Transverse colon (tissue), 4 donors: ENCODE data around the gene ARHGEF16. TPM values are rescaled to one million over a fixed set of nuclear protein-coding genes. Genes with fewer than 3 reads are reported as not detected.

Experiments
- DNase-seq: peaks from one replicate; pipeline ENCODE4 v3.0.0-alpha.2; 2019
- H3K27ac ChIP-seq, 4 donors: fragments of 200-600 bp; sonication (generic); 2 replicates each; pipeline ENCODE4 v1.5.1; 2016 to 2018; ENCODE audit warnings: inconsistent platforms in 4 of 4
- H3K27me3 ChIP-seq: fragments of 200-600 bp; sonication (generic); 2 replicates; pipeline ENCODE4 v1.5.1; 2017; ENCODE audit warnings: inconsistent platforms
- H3K36me3 ChIP-seq, 4 donors: fragments of 200-600 bp; sonication (generic); 2 replicates each; pipeline ENCODE4 v1.5.1; 2017 to 2019; ENCODE audit warnings: inconsistent platforms in 4 of 4
- H3K4me1 ChIP-seq, 4 donors: fragments of 200-600 bp; sonication (generic); 2 replicates each; pipeline ENCODE4 v1.5.1; 2017 to 2020; ENCODE audit warnings: inconsistent platforms in 4 of 4
- H3K4me3 ChIP-seq, 4 donors: fragments of 200-600 bp; sonication (generic); 1 replicate in 1 of 4; 2 replicates in 3 of 4; pipeline versions ENCODE4 v1.5.1 to v1.6.1; 2017 to 2019; ENCODE audit warnings: inconsistent platforms in 4 of 4
- H3K9me3 ChIP-seq, 2 donors: fragments of 200-600 bp; sonication (generic); 2 replicates each; pipeline ENCODE4 v1.5.1; 2017 to 2019; ENCODE audit warnings: inconsistent platforms in 2 of 2
- EP300 ChIP-seq: sonication (generic); formaldehyde crosslinking; IDR thresholded peaks from one replicate; pipeline ENCODE4 v1.6.1; 2017; ENCODE audit warnings: antibody characterized with exemption, low read depth
- POLR2A ChIP-seq: fragments of 450-650 bp; IDR thresholded peaks from one replicate; pipeline ENCODE4 v1.6.1; 2016; ENCODE audit warnings: antibody characterized with exemption, mild to moderate bottlenecking, moderate library complexity
- POLR2AphosphoS5 ChIP-seq, 3 donors: sonication (generic); formaldehyde crosslinking; IDR thresholded peaks; one replicate each; pipeline ENCODE4 v1.6.1; 2016; ENCODE audit warnings: antibody characterized with exemption in 3 of 3
- WGBS, 2 donors: methylation state at CpG; one replicate each; pipeline ENCODE4 v1.1.5; 2018; ENCODE audit warnings: low coverage in 1 of 2; 5-methylcytosine and 5-hydroxymethylcytosine counted together
- in situ Hi-C, 4 donors: fragments of 200-750 bp; cut with MboI; loops; one replicate each; pipeline versions ENCODE4 v1.15.0 to v1.15.1; 2017; ENCODE audit warnings: low sequenced_read_pairs in 3 of 4, low pct_ligation_motif_present in 1 of 4, low pct_unique_long_range_greater_than_20kb in 1 of 4
- intact Hi-C: fragments of 100-400 bp; cut with DNase I; formaldehyde crosslinking; loops from one replicate; pipeline ENCODE4 v1.15.1; 2023; ENCODE audit warnings: low total_unique reads
- total RNA-seq, 4 donors: library from RNA; depleted of rRNA; stranded (reverse); fragments of >200 nt; gene quantifications; one replicate each; pipeline ENCODE4 v1.1.0, GENCODE V29; 2016
- TF ChIP-seq, protein P1 (sequence below), 5 experiments: fragments of 200-600 bp in 3 of 5; fragments of 450-650 bp in 2 of 5; sonication (generic) in 3 of 5; IDR thresholded peaks; 1 replicate in 2 of 5; 2 replicates in 3 of 5; pipeline ENCODE4 v1.5.1; 2016 to 2017; ENCODE audit warnings: antibody characterized with exemption in 5 of 5, inconsistent platforms in 3 of 5, mild to moderate bottlenecking in 2 of 5, moderate library complexity in 1 of 5

Gene ARHGEF16
- total RNA-seq, 4 donors from 2014 or later = 104 to 240 (median 145) TPM

DNA sequence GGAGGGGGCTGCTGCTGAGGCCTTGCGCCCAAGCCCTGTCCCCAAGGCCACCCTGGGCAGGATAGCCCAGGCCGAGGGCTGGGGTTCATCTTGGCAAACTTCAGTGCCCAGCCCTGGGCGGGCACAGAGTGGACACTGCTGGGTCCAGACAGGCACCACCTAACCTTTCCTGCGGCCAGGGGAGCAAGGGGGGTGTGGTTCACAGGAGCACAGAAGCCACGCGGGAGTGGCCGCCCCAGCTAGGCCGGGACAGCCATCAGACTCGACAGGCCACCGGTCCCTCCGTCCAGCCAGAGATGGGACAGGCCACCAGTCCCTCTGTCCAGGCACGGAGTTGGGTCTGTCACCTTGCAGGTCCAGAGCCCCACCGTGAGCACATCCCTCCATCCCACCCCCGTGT lies 28.9 kb downstream of the ARHGEF16 start:
- DNase-seq = no peak
- H3K27me3 ChIP-seq = no peaks in the 10 kb centered on the region
- intact Hi-C loops (no loop called here), in situ Hi-C loops (loop anchor here in 1 of 4 donors (10.0 kb wide), 1 partner anchor 141 kb away; the partner anchor contains the start of gene TPRG1L)
- H3K4me1 ChIP-seq = peaks cover 0 to 9% (median 7%) of the 10 kb centered on the region in 4 donors
- 89% methylated on average over 3 of the region's 14 CpGs; no CpG with 5 or more reads in 1 of the 2 donors for WGBS, 2 donors
- H3K9me3 ChIP-seq = no peaks in the 10 kb centered on the region
- no peaks in the 10 kb centered on the region for H3K36me3 ChIP-seq
- H3K4me3 ChIP-seq = no peak overlapping the region
- no peak for TF ChIP-seq EP300
- H3K27ac ChIP-seq = no peak overlapping the region

DNA sequence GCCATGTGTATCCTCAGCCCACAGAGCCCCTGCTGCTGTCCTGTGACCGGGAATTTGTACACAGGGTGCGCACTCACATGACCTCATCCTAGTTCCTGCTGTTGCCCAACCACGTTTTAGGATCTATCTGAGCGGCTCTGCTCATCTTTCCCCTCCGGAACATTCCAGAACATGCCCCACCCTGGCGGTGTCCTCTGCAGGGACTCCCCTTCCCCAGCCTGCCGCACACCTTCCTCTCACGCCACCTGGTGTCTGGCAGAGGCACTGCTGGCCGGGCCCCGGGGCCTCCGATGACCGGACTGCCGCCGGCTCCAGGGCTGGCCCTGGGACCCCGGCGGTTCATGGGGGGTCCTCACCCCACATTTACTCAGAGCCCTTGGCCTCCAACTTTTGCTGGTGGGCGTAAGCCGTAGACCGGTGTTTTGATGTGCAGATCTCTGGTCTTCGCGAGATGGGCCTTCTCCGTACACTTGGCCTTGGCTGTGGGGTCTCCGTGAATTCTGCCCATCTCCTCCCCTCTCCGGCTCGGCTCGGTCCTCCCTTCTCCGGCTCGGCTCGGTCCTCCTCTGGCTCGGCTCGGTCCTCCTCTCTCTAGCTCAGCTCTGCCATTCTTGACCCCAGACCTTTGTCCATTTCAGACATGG lies 29.5 kb downstream of the ARHGEF16 start:
- H3K27me3 ChIP-seq = no peaks in the 10 kb centered on the region
- no peaks in the 10 kb centered on the region for H3K9me3 ChIP-seq
- 38% methylated on average over 31 of the region's 31 CpGs; no CpG with 5 or more reads in 1 of the 2 donors for WGBS, 2 donors
- peaks cover 0 to 9% (median 7%) of the 10 kb centered on the region in 4 donors for H3K4me1 ChIP-seq
- intact Hi-C loops = no loop called here
- peak; percentile 50 for DNase-seq
- no peak overlapping the region for H3K4me3 ChIP-seq
- TF ChIP-seq, protein P1, sequence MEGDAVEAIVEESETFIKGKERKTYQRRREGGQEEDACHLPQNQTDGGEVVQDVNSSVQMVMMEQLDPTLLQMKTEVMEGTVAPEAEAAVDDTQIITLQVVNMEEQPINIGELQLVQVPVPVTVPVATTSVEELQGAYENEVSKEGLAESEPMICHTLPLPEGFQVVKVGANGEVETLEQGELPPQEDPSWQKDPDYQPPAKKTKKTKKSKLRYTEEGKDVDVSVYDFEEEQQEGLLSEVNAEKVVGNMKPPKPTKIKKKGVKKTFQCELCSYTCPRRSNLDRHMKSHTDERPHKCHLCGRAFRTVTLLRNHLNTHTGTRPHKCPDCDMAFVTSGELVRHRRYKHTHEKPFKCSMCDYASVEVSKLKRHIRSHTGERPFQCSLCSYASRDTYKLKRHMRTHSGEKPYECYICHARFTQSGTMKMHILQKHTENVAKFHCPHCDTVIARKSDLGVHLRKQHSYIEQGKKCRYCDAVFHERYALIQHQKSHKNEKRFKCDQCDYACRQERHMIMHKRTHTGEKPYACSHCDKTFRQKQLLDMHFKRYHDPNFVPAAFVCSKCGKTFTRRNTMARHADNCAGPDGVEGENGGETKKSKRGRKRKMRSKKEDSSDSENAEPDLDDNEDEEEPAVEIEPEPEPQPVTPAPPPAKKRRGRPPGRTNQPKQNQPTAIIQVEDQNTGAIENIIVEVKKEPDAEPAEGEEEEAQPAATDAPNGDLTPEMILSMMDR (IDR thresholded peaks at IDR 0.05) = peak; percentile 75 to 93 (median 91)
- TF ChIP-seq POLR2AphosphoS5 (IDR thresholded peaks at IDR 0.05) (no peak), POLR2A (no peak)
- in situ Hi-C loops = loop anchor here in 1 of 4 donors (10.0 kb wide), 1 partner anchor 141 kb away; the partner anchor contains the start of gene TPRG1L
- H3K27ac ChIP-seq = no peak overlapping the region
- H3K36me3 ChIP-seq = no peaks in the 10 kb centered on the region

DNA sequence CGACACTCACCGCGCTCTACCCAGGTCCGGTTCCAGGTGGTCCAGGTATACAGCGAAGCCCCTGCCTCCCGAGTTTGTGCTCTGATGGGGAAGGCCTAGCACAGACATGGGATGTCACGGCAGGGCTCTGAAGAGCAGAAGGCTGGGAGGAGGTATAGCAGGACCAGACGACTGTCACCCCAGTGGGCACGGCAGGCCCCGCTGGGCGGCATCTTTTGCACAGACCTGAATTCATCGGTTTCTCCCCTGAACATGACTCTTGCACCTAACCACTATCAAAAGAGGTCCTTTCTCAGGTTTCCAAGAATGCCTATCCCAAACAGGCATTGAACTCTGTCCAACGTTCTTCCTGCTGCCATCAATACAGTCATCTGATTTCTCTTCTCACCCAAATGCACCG lies 30.6 kb downstream of the ARHGEF16 start:
- intact Hi-C loops = no loop called here
- Histone ChIP-seq H3K27me3 (no peaks in the 10 kb centered on the region), H3K27ac (no peak overlapping the region), H3K4me1 (peaks cover 0 to 8% (median 6%) of the 10 kb centered on the region in 4 donors), H3K4me3 (no peak overlapping the region), H3K9me3 (no peaks in the 10 kb centered on the region), H3K36me3 (no peaks in the 10 kb centered on the region)
- DNase-seq = no peak
- in situ Hi-C loops = loop anchor here in 2 of 4 donors (5.0 to 10.0 kb wide), 2 partner anchors 33 to 140 kb away; partner anchors contain the start of genes ARHGEF16 (in 1 of the 2) and TPRG1L (in 1 of the 2)
- no peak for TF ChIP-seq POLR2A
- no peak for TF ChIP-seq EP300
- TF ChIP-seq POLR2AphosphoS5 (IDR thresholded peaks at IDR 0.05) = no peak
- TF ChIP-seq, protein P1 (IDR thresholded peaks at IDR 0.05) = no peak
- 89 to 100% methylated on average over 1 to 14 of the region's 14 CpGs for WGBS, 2 donors

DNA sequence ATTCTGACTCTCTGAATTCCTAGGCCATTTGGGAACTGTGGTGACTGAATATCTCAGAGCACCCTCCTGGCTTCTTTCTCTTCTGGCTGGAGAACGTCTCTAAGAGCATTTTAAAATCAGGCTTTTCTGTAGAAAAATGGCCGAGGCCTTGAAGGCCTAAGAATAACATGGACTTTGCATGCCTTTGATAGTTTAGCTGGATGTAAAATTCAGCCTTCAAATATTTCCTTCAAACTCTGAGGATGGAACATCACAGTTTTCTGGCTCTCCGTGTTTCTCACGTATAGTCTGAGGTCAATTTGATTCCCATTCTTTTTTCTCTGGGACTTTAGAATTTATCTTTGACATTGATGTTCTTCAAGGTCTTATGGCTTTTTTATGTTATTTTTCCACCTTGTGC lies 34.0 kb downstream of the ARHGEF16 start:
- TF ChIP-seq, protein P1 (IDR thresholded peaks at IDR 0.05) = no peak
- no peak for TF ChIP-seq EP300
- TF ChIP-seq POLR2A = no peak
- TF ChIP-seq POLR2AphosphoS5 (IDR thresholded peaks at IDR 0.05) = no peak

More for the DNA sequence above, 34.0 kb downstream of the ARHGEF16 start:
- Histone ChIP-seq H3K9me3 (no peaks in the 10 kb centered on the region), H3K27me3 (no peaks in the 10 kb centered on the region), H3K4me1 (peaks cover 0 to 14% (median 2%) of the 10 kb centered on the region in 4 donors), H3K36me3 (no peaks in the 10 kb centered on the region), H3K27ac (no peak overlapping the region), H3K4me3 (no peak overlapping the region)
- WGBS, 2 donors = 90 to 100% methylated on average over 3 to 4 of the region's 4 CpGs
- intact Hi-C loops (no loop called here), in situ Hi-C loops (loop anchor here in 2 of 4 donors (5.0 to 10.0 kb wide), 2 partner anchors 36 to 136 kb away; partner anchors contain the start of genes ARHGEF16 (in 1 of the 2) and TPRG1L (in 1 of the 2))
- no peak for DNase-seq
